ENCODE measurements around the gene FABP7. TPM values are rescaled to one million over a fixed set of nuclear protein-coding genes. Genes with fewer than 3 reads are reported as not detected.
A peak's percentile ranks its signal among the peaks of the same experiment; 100 is the strongest.

Gene FABP7
- total RNA-seq, 1 donor from 2014 or later = 1,193 TPM

DNA sequence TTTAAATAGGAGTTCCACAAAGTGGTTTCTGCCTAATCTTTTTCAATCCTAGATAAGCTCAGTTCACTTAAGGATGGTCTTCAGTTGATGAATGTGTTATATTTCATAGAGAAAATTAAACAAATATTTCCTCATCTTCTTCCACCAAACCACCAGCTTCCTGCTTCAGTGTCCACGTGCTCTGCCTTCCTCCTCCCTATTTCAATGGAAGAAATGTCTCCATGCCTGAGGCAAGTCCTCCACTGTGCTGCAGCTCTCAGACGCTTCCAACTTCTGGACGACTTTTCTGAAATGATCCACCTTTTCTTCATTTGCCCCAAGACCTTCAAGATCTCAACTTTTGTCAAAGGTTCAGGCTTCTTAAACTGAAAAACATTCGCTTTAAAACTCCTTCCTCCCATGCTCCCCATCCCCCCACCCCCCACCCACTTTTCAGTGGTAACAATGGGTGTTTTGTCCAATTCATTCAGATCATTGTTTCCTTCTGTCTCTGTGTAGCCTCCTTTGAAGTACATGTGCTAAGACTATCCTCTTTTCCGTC, 25.3 kb upstream of the FABP7 start:
- no peak for DNase-seq (ENCODE audit: low spot score in 2 of 2)
- no peak for FAIRE-seq

DNA sequence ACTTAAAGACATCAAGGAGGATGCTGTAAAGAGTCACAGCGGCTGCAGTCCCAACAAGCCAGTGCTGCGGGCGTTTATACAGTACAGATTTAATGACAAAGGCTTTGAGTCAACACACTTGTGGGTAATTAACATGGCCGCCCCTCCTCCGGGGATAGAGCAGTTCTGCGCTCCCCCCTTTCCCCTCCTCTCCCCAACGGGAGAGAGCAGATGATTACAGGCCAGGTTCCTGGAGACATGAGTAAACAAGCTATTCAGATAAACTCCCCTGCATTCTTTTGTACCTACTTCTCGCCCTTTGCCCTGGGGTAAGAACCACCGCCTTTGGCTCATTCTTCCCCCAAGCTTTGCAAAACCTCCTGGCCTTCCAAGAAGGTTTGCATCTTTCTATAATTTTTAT, 23.6 kb upstream of the FABP7 start:
- FAIRE-seq (no peak), DNase-seq (ENCODE audit: low spot score in 2 of 2) (no peak)

DNA sequence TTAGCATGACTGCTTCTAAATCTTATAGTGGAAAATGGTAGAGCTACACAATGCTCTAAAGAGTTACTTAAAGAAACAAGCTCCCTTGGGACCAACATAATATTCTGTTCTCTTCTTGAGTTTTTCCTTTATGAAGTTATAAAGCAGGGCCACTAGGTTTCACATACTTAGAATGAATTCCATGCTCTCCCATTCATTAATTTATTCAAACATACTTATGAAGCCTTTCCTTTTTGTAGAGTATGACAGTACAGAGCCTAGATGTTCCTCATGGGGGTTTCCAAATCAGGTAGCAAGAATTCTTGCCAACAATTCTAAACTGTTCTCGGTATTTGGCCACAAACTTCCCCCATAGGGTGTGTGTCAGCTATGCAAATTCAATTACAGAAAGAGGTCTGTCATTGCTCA, 20.6 kb upstream of the FABP7 start:
- FAIRE-seq (no peak), DNase-seq (ENCODE audit: low spot score in 2 of 2) (no peak)

DNA sequence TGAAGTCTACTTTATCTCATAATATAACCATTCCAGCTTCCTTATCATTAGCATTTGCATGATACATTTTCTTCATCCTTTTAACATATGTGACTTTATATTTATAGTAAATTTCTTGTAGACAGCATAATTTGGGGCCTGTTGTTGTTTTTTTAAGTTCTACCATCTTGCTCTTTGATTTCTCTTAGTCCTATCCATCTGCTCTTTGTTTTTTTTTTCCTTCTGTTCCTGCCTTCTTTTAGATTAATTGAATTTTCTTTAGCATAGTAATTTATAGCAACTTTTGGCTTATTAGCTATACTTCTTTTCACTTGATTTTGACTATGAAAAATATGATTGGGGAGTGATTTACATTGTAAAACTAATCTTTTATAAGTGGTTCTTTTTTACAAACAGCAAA, 19.2 kb upstream of the FABP7 start:
- FAIRE-seq (no peak), DNase-seq (ENCODE audit: low spot score in 2 of 2) (no peak)

DNA sequence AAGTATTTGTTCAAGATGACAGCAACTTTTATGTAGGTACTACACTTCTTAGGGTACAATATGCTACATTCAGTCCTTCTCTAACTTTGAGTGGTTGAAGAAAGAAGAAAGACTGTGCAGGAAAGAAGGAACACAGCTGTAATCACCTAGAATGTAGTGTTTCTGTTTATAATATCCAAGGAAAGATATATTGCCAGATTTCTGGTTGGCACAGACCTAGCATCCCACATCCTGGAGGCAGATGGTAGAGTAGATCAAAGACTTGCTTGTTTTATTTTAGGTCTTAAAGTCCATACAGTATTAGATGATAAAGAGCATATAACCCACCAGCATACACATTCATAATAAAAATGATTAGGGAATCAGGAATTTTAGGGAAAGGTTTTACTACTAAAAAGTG, 13.3 kb upstream of the FABP7 start:
- DNase-seq (ENCODE audit: low spot score in 2 of 2) (no peak), FAIRE-seq (no peak)

DNA sequence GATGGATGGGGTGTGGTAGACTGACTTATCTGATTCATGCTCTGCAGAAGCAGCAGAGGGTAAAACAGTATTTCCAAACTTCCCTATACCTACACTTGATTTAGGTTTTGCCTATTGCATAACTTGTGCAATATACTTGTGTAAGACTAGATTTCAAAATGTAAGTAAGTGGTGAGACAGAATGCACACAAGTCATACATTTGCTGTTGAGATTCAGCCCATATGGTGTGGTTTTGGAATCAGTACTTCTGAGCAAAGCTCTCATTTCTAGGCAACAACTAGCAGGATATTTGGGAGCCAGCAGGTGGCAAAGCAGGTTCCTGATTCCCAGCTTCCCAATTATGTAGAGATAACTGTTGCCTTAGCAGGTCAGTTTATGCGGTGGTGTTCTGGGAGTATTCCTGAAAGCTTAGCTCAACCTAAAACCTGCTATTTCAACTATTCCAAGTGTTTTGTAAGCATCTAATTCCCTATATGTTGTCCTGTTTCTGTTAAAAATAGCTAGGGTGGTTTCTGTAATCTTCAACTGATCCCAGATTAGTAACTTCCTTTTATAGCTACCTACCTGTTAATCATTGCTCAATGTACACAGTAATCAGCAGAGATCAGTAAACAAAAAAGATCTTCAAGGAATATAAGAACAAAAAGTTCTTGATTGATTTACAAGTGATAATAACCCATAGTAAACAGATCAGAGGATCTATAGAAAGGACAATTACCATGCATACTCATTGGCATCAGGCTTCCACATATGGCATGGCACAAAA, 8.5 kb upstream of the FABP7 start:
- no peak for FAIRE-seq

DNA sequence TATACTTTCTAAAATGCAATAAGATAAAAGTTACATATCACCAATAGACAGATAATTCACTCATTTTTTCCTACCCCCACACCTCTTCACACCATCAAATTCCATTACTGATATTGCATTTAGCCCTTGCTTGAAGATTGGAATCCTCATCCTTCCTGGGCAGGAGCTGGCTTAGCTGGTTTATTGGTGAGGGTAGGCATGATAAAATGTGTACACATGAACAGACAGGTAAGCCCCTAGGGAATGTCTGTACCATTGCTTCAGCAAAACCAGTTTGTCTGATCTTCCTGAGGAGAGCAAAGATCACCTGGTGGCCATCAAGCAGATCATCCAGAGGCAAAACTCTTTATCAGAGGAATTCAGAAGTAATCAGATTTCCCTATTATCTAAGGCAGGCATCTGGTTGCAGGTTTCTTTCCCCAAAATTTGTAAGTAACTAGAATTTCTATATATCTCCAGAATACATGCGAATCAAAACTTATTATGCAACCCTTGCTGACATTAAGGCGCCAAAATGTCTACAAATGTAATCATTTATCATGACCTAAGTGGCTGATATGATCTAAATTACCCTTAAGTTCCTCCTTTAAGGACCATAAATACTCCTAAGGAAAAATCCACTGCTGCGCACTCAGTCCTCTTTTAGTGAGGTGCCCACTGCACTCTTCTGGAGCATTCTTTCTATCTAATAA, 6.6 kb upstream of the FABP7 start:
- DNase-seq (ENCODE audit: low spot score in 2 of 2) = no peak
- FAIRE-seq = no peak

More for the DNA sequence above, 8.5 kb upstream of the FABP7 start:
- no peak for DNase-seq (ENCODE audit: low spot score in 2 of 2)

DNA sequence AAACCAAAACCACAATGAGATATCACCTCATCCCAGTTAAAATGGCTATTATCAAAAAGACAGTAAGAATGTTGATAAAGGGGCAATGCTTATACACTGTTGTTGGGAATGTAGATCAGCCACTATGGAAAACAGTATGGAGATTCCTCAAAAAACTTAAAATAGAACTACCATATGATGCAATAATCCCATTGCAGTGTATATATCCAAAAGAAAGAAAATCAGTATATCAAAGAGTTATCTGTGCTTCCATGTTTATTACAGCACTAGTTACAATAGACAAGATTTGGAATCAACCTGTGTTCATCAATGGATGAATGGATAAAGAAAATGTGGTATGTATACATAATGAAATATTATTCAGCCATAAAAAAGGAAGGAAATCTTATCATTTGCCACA, 3.5 kb upstream of the FABP7 start:
- DNase-seq (ENCODE audit: low spot score in 2 of 2) = no peak

DNA sequence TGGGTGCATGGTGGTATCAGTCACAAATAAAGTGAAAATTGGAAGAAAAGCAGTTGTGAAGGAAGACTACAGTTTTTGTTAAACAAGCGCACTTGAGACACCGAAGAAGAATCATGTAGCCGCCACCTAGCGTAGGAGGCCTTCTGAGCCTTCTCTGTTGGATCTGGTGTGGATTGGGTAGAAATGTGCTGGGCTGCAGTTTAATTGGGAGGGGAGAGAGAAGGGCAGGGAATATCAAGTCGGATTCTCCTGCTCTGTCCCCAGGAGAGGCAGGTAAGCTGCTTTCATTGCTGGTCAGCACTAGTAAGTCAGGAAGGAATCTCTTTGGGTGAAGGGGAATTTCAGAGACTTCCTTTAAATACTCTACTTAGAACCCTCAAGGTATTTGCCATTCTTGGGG, 1.2 kb upstream of the FABP7 start:
- no peak for FAIRE-seq

More for the DNA sequence above, 3.5 kb upstream of the FABP7 start:
- no peak for FAIRE-seq

DNA sequence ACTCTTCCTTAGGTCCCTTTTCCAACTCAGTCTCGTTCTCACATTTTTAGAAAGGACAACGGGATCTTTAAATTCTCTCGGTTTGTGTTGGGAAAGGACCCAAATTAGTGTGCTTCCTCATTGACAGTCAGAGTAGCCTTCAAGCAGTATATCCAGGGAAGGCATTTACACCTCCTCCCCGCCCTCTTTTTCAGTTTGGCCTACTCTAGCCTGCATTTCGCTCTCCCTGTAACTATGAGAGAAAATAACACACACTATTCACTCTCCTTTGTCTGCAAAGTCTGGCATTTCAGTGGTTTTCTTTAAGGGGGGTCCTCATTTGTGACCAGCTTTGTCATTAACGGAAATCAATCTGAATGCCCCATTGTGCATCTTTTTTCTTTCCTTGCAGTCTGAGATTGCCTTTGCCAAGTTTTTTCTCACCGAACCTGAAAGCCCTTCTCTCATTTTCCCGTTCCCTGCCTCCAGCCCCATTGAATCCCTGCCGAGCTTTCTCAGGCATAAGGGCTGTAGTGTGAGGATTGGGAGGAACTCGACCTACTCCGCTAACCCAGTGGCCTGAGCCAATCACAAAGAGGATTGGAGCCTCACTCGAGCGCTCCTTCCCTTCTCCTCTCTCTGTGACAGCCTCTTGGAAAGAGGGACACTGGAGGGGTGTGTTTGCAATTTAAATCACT, 393 bp upstream of the FABP7 start:
- FAIRE-seq (no peak), DNase-seq (ENCODE audit: low spot score in 2 of 2) (no peak)

More for the DNA sequence above, 1.2 kb upstream of the FABP7 start:
- DNase-seq (ENCODE audit: low spot score in 2 of 2) = no peak

DNA sequence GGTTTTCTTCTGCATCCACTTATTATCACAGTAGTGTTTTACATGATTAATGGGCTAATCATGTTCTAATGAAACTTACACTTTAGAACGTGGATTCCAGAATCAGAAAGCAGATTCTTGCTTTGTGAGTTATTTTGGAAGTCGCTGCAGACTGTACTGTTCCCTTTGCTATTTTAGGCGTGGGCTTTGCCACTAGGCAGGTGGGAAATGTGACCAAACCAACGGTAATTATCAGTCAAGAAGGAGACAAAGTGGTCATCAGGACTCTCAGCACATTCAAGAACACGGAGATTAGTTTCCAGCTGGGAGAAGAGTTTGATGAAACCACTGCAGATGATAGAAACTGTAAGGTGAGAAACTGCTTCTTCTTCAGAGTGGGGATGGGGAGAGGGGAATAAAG, 598 bp downstream of the FABP7 start:
- DNase-seq (ENCODE audit: low spot score in 2 of 2) = no peak
- no peak for FAIRE-seq

DNA sequence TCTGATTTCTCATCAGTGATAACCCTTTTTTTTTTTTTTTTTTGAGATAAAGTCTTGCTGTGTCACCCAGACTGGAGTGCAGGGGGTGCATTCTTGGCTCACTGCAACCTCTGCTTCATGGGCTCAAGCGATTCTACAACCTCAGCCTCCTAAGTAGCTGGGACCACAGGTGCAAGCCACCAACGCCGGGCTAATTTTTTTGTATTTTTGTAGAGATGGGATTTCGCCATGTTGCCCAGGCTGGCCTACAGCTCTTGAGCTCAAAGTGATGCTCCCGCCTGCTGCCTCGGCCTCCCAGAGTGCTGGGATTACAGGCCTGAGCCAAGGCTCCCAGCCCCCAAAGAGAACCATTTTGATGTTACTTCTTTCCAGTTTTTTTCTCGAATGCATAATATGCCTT, 2.2 kb downstream of the FABP7 start:
- FAIRE-seq = no peak
- DNase-seq (ENCODE audit: low spot score in 2 of 2) = no peak

DNA sequence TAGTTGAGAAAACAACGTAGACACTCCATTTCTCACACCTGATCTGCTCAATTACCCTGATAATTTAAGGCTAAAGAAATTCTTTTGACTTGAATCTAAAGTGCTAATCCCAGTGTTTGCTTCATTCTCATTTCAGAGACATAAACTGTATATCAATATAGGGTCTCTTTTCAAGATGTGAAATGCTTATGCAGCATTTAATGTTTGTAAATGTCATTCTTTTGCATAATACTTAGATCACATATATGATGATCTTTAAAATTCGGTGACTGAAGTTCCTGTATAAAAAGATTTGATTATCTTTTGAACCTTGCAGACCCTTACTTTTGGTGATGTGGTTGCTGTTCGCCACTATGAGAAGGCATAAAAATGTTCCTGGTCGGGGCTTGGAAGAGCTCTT, 3.9 kb downstream of the FABP7 start:
- DNase-seq (ENCODE audit: low spot score in 2 of 2) (no peak), FAIRE-seq (no peak)

DNA sequence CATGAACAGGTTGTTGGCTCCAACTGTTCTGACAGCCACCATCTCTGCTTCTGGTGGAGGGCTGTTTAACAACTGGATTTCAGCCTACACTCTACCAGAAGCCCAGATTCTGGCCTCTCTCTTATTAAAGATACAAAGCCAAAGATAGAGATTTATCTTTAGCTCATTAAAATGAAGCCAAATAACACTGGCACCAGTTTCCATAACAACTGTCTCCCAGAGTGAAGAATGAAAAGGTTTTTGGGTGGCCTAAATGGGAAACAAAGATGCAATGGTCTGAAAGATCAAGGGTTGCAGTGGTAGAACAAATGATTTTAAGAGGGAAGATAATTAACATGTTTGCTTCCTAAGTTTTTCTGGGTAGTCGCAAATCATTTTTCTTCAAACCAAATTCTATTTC, 6.4 kb downstream of the FABP7 start:
- DNase-seq (ENCODE audit: low spot score in 2 of 2) = no peak
- no peak for FAIRE-seq

DNA sequence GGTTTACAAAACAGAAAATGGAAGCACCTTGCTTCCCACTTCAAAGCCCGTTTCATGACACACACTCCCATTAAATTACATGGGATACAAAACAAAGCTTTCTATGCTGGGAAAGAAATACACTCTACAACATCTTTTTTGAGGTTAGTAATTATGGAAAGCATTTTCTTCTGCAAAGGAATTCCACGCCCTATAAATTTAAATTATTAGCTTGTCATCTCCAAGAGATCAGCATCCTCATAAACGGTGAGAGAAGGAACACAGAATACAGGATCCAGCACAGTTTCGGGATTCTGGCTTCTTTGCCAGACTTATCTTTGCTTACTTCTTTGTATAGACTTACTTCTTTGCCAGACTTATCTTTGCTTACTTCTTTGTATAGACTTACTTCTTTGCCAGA, 8.2 kb downstream of the FABP7 start:
- DNase-seq (ENCODE audit: low spot score in 2 of 2) = no peak
- FAIRE-seq = no peak

DNA sequence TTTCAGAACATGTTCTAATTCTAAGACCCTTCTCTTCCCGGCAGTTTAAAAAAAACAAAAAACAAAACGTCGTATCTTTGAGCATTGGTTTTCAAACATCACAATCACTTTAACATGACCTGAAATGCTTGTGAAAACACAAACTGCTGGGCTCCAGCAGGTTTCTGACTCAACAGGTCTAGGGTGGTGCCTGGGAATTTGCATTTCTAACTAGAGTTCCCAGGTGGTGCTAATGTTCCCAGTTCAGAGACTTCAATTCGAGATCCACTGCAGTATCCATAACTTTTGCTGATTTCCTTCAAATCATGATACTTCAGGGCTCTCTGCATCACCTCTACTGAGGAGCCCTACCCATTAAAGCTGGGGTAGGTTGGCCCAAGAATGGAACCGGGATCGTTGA, 8.7 kb downstream of the FABP7 start:
- no peak for FAIRE-seq
- DNase-seq (ENCODE audit: low spot score in 2 of 2) = no peak

DNA sequence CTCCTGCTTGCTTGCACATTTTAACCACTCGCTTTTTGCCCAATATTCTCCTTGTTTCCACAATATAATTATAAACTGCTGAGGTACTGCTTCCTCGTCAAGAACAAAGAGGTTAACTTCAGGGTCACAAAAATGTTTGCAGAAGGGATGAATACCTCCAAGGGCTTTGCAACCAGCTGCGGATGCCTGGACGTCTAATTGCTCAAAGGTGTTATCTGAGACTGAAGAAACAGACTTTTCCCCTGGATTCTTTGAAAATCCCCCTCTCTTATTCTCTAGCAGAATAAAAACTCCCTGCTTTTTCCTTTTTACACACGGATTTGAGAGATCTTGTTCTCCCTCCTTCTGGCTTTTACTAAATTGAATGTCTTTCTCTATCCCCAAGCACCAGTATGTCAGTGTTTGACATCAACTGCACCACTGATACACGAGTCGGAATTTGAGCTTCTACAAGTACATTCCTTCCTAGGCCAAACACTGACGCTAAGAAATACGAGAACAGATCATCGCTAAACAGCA, 9.2 kb downstream of the FABP7 start:
- FAIRE-seq (no peak), DNase-seq (ENCODE audit: low spot score in 2 of 2) (no peak)

DNA sequence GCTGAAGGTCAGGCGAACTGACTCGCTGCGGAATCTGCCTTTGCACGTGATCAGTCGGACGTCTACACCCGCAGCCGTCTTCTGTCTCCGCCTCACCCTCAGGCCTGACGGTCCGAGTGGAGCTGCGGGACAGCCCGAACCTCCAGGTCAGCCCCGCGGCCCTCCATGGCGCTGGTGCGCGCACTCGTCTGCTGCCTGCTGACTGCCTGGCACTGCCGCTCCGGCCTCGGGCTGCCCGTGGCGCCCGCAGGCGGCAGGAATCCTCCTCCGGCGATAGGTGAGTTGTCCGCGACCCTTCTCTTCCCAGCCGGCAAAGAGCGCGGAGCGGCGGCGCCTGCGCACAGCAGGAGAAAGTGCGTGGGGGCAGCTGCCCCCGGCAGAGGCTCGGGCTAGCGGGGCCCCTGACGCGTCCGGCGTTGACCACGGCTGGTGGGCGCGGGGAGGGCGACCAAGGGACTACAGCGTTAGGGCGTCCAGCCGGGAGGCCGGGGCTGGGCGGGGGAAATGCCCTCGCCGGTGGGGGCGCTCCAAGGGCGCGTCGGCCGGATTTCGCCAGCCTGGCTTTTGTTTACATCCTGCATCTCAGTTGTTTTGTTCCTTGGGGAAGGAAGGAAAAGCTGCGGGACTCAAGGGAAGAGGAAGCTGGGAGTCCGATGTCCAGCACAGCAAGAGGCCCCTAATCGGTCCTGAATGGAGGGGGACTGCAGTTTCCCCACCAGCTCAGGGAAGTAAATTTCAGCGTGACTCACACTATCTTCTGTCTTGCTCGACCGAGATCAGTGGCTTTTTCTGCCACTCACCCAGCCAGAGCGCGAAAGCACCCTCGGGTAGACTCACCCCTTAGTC, 9.9 kb downstream of the FABP7 start, which contains the start of gene SMPDL3A:
TSS of gene SMPDL3A (plus strand) at position 77 of the 846 bp plus-strand sequence. CDS start at position 166, 89 bp downstream.
- peak; percentile 67 to 70 for DNase-seq (ENCODE audit: low spot score in 2 of 2)

DNA sequence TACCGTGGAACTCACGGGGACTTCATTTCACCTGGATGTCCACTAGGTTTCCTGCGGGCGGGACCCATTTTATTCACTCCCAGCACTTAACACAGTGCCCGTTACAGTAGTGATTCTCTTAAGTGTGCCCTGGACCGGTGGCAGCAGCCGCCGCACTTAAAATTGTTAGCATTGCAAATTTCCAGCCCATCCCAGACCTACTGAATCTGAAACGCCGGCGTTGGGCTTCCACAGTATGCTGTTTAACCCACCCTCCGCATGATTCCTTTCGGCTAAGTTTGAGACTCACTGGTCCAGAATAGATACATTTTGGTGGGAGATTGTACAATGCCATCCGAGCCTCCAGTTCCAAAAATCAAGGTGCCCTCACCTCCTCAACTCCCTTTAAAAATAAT, 10.5 kb downstream of the FABP7 start:
- FAIRE-seq (no peak), DNase-seq (ENCODE audit: low spot score in 2 of 2) (no peak)

More for the DNA sequence above, 9.9 kb downstream of the FABP7 start, which contains the start of gene SMPDL3A:
- no peak for FAIRE-seq

Data from frontal cortex (tissue), 4 donors.